Iris pigment epithelial cell (primary cell): ENCODE results near the gene GFOD2.
"Not testable (repeated sequence)": the region's sequence is repeated elsewhere in the genome, so short reads cannot be mapped to it uniquely, and the experiment has no call there.

Experiments used
- DNase-seq: peaks from one replicate; pipeline ENCODE4 v3.0.0-alpha.2; 2011; ENCODE audit warnings: low read depth

Gene GFOD2, protein sequence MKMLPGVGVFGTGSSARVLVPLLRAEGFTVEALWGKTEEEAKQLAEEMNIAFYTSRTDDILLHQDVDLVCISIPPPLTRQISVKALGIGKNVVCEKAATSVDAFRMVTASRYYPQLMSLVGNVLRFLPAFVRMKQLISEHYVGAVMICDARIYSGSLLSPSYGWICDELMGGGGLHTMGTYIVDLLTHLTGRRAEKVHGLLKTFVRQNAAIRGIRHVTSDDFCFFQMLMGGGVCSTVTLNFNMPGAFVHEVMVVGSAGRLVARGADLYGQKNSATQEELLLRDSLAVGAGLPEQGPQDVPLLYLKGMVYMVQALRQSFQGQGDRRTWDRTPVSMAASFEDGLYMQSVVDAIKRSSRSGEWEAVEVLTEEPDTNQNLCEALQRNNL

GRCh38 chr16:67719048-67719777 lies at the start of gene GFOD2:
GFOD2 (minus strand) TSS chr16:67719316; CDS start chr16:67685715, 33,601 bp downstream.
- DNase-seq: peak; percentile 90

DNA sequence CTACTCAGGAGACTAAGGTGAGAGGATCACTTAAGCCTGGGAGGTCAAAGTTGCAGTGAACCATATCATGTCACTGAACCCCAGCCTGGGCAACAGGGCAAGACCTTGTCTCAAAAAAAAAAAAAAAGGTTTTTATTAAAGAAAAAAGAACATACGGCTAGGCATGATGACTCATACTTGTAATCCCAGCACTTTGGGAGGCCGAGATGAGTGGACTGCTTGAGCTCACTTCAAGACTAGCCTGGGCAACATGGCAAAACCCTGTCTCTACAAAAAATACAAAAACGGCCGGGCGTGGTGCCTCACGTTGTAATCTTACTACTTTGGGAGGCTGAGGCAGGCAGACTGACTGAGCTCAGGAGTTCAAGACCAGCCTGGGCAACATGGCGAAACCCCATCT lies 48.8 kb upstream of the GFOD2 start:
- DNase-seq: peak; percentile 90

DNA sequence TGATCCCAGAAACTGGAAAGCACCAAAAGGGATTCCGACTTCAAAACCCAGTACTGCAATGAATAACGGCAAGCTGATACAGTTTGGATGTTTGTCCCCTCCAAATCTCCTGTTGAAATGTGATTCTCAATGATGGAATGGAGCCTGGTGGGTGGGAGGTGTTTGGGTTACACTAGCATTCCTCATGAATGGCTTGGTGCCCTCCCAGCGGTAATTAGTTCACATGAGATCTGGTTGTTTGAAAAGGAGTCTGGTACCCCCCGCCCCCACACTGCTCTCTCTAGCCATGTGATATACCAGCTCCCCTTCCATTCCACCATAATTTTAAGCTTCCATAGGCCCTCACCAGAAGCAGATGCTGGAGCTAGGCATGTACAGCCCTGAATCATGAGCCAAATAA lies 47.2 kb upstream of the GFOD2 start:
- no peak for DNase-seq

- no peak for DNase-seq
These were observed 45.1 kb upstream of the GFOD2 start for GRCh38 chr16:67764158-67764667.

GRCh38 chr16:67763066-67763465 lies 44.0 kb upstream of the GFOD2 start:
- no peak for DNase-seq

GRCh38 chr16:67762385-67762784 lies 43.3 kb upstream of the GFOD2 start:
- no peak for DNase-seq

- no peak for DNase-seq
These were observed 42.8 kb upstream of the GFOD2 start for GRCh38 chr16:67761924-67762323.

DNA sequence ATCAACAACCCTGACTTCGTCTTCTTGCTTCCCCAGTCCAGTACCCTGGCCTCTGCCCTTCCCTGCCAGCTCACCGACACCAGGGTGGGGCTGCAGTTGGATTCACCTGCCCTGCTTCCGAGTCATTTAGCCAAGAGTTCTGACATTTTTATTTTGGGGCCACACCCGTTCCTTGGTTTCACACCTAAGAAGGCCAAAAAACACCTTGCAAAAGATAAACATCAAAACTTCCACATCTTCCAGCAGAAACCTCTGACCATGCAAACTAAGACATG lies 41.8 kb upstream of the GFOD2 start:
- no peak for DNase-seq

GRCh38 chr16:67760206-67760955 lies 41.3 kb upstream of the GFOD2 start:
- DNase-seq: no peak

DNA sequence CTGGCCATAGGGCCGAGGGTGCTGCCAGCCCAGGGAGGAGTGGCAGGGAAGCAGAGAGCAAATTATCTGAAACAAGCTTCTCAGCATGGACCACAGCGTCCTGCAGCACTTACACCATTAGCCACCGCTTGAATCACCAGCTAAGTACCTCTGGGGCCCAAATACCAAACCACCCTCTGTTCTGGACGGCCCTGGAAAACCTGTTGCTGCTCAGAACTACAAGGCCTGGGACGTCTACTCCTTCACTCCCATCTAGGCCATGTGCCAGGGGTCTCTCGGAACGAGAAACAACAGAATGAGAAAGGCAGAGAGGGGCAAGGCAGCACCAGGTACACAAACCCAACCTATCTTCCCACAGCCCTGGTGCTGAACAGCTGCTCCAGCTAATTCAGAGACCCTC lies 39.9 kb upstream of the GFOD2 start:
- no peak for DNase-seq

- no peak for DNase-seq
These were observed 38.9 kb upstream of the GFOD2 start for GRCh38 chr16:67758006-67758405.

DNA sequence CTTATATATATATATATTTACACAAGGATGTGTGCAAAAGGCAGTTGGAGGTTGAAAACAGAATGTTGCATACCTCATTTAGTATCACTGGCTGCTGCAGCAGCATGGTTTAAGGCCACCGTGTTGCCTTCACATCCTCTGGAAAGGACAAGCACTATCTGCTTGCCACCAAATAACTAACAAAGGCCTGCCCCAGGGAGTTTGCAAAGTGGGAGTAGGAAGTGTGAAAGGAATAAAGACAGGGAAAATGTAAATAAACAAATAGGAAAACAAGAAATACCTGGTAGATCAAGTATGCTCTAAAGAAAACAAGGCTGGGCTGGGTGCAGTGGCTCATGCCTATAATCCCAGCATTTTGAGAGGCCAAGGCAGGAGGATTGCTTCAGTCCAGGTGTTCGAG lies 33.5 kb upstream of the GFOD2 start:
- DNase-seq: no peak

- not testable (repeated sequence) for DNase-seq
These were observed 32.2 kb upstream of the GFOD2 start for GRCh38 chr16:67751331-67751730.

DNA sequence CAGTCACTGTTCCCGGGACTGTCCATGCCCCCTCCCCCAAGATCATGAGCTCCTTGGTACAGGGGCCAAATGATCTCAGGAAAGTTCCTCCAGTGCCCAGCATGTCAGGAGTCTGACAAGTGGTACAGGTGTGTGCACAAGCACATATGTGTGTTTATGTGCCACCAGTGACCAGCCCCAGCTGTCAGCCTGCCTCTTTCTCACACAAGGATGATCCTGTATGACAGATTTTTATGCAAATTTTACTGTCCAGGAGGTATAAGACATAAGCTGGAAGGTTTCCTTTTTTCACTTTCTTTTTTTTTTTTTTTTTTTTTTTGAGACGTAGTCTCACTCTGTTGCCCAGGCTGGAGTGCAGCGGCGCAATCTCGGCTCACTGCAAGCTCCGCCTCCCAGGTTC lies 31.4 kb upstream of the GFOD2 start:
- no peak for DNase-seq

DNA sequence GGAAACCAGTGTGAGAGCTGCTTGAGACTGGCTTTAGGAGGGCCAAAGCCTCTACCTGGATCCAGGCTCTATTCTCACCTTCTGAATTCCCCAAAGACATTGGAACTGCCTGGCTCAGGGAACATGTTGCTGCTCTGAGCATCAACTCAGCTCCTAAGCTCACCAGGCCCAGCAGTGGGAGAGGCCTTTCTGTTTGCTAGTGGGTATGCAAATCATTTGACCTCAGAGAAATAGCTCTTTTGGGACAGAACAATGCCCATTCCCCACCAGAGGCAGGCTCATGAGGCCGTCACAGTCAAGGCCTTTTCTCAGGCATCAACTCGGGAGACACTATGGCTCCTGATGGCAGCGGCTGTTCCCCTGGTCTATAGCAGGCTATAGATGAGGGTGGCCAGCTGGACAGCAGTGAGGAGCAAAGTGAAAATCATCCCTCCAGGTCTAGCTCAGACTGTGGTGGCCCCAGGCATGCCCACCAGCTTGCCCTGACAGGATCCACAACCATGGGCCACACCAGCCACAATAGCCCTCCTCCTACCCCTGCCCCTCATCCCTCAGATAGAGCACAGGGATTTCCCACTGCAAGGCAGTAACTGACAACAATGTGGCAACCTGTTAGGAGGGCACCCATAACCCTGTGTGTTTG lies 30.4 kb upstream of the GFOD2 start:
- no peak for DNase-seq

GRCh38 chr16:67748834-67749233 lies 29.7 kb upstream of the GFOD2 start:
- DNase-seq: no peak

- DNase-seq: no peak
These were observed 27.7 kb upstream of the GFOD2 start for GRCh38 chr16:67746846-67747245.

DNA sequence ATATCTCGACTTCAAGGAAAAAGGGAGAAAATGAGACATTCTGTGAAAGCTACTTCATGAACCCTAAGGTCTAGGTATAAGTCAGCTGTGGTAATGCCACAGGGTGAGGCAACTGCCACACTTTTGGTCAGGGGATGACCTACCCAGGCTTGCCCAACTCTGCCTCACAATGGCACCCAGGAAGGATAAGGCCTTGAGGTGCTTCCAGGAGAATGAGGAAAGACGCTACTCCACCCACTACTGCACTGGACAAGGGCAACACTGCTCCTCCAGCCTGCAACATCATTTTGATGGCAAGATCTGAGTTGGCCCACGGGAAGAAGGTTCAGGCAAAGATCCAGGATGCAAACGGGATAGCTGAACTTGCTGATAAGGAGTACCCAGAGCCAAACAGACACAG lies 22.0 kb upstream of the GFOD2 start:
- DNase-seq: no peak

GRCh38 chr16:67740391-67740790 lies 21.3 kb upstream of the GFOD2 start:
- DNase-seq: no peak

GRCh38 chr16:67736858-67737257 lies 17.7 kb upstream of the GFOD2 start:
- no peak for DNase-seq

GRCh38 chr16:67734731-67735201 lies 15.7 kb upstream of the GFOD2 start:
- no peak for DNase-seq
